Osteoblast (primary cell): Measurements from ENCODE around the gene GREB1. TPM values are rescaled to one million over a fixed set of nuclear protein-coding genes. Genes with fewer than 3 reads are reported as not detected.

Experiments used
- DNase-seq: peaks from one replicate; pipeline ENCODE4 v3.0.0; 2011; ENCODE audit warnings: low spot score, mixed read lengths; ENCODE audit not compliant: insufficient read length; ENCODE audit errors: missing footprints
- H2AFZ ChIP-seq: 2 replicates; pipeline ENCODE4 v1.6.0; 2011; ENCODE audit warnings: mild to moderate bottlenecking, low read length
- H3K27ac ChIP-seq: 2 replicates; pipeline ENCODE4 v1.5.1; 2011; ENCODE audit warnings: mild to moderate bottlenecking, low read depth, low read length, moderate library complexity
- H3K27me3 ChIP-seq: 2 replicates; pipeline ENCODE4 v1.6.0; 2012; ENCODE audit warnings: mild to moderate bottlenecking, control low read depth, inconsistent platforms, low read length, moderate library complexity; ENCODE audit not compliant: insufficient read depth
- H3K36me3 ChIP-seq: 2 replicates; pipeline ENCODE4 v1.5.1; 2011; ENCODE audit warnings: mild to moderate bottlenecking, low read length, control low read depth, moderate library complexity; ENCODE audit not compliant: insufficient read depth
- H3K4me1 ChIP-seq: 2 replicates; pipeline ENCODE4 v1.5.1; 2011; ENCODE audit warnings: mild to moderate bottlenecking, low read length, control low read depth, moderate library complexity; ENCODE audit not compliant: insufficient read depth
- H3K4me2 ChIP-seq: 2 replicates; pipeline ENCODE4 v1.6.0; 2011; ENCODE audit warnings: mild to moderate bottlenecking, low read length; ENCODE audit not compliant: insufficient read depth
- H3K4me3 ChIP-seq: fragments of 200-600 bp; sonication (generic); 3 replicates; pipeline ENCODE4 v1.5.1; 2012; ENCODE audit warnings: mild to moderate bottlenecking, low read length, inconsistent platforms; ENCODE audit not compliant: insufficient read depth
- H3K79me2 ChIP-seq: 2 replicates; pipeline ENCODE4 v1.6.0; 2012; ENCODE audit warnings: mild to moderate bottlenecking, low read length, control low read depth, inconsistent platforms; ENCODE audit not compliant: insufficient read depth
- H3K9me3 ChIP-seq: 2 replicates; pipeline ENCODE4 v1.5.1; 2011; ENCODE audit warnings: low read depth, low read length, control low read depth
- H4K20me1 ChIP-seq: 2 replicates; pipeline ENCODE4 v1.6.0; 2012; ENCODE audit warnings: mild to moderate bottlenecking, low read length, control low read depth; ENCODE audit not compliant: insufficient read depth
- total RNA-seq: library from RNA; depleted of rRNA; stranded (reverse); fragments of >200 nt; gene quantifications from 2 replicates; pipeline ENCODE4 v1.2.3, GENCODE V29; 2012
- TF ChIP-seq, protein P1 (sequence below): IDR thresholded peaks from 2 replicates; pipeline ENCODE4 v1.5.1; 2011; ENCODE audit warnings: mild to moderate bottlenecking, low read depth, low read length, moderate library complexity; ENCODE audit errors: extremely low read depth

Gene GREB1
- total RNA-seq, 1 donor = 1.1 TPM

DNA sequence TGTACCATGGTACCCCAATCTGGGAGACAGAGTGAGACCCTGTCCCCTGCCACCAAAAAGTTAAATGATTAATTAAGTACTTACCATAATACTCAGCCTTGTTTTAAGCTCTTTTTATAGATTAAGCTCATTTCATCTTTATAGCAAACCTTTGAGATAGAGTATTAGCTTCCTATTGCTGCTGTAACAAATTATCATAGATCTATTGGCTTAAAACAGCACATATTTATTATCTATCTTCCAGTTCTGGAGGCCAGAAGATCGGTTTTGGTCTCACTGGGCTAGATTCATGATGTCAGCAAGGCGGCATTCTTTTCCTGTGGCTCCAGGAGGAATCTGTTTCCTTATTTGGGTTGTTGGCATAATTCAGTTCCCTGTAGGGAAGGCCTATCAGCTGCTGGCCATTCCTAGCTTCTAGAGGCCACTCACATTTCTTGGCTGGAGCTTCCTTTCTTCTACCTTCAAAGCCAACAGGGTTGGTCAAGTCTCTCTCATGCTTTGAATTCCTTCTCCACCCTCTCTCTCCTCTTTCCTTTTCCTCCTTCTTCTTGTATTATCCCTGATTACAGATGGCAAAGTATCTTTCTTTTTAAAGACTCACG lies 13.7 kb upstream of the GREB1 start:
- no peaks in the 10 kb centered on the region for H3K9me3 ChIP-seq
- no peak overlapping the region for H3K27ac ChIP-seq
- no peak for DNase-seq
- H3K36me3 ChIP-seq = no peaks in the 10 kb centered on the region
- no peak overlapping the region for H3K4me2 ChIP-seq
- TF ChIP-seq, protein P1, sequence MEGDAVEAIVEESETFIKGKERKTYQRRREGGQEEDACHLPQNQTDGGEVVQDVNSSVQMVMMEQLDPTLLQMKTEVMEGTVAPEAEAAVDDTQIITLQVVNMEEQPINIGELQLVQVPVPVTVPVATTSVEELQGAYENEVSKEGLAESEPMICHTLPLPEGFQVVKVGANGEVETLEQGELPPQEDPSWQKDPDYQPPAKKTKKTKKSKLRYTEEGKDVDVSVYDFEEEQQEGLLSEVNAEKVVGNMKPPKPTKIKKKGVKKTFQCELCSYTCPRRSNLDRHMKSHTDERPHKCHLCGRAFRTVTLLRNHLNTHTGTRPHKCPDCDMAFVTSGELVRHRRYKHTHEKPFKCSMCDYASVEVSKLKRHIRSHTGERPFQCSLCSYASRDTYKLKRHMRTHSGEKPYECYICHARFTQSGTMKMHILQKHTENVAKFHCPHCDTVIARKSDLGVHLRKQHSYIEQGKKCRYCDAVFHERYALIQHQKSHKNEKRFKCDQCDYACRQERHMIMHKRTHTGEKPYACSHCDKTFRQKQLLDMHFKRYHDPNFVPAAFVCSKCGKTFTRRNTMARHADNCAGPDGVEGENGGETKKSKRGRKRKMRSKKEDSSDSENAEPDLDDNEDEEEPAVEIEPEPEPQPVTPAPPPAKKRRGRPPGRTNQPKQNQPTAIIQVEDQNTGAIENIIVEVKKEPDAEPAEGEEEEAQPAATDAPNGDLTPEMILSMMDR = no peak
- no peaks in the 10 kb centered on the region for H3K79me2 ChIP-seq
- H4K20me1 ChIP-seq = no peaks in the 10 kb centered on the region
- peaks cover 11% of the 10 kb centered on the region for H3K27me3 ChIP-seq
- no peaks in the 10 kb centered on the region for H3K4me1 ChIP-seq
- no peak overlapping the region for H2AFZ ChIP-seq
- H3K4me3 ChIP-seq = no peak overlapping the region

DNA sequence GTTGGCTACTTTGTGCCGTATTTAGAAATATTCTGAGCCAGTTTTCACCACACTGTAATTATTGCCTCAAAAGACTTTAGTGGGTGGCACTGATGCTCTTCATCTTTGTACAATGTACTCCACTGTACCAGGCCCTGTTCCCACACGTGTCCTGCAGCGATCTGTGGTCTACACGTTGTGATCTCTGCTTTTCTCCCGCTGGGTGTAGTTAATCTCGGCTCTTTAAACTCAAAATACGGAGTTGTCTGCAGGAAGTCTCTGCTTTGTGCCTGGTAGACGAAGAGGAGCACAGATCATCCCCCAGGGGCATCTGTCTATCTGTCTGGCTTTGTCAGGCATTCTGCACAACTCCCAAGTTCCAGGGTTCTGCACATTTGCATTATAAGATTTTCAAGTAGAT lies 12.1 kb upstream of the GREB1 start:
- Histone ChIP-seq H3K27ac (no peak overlapping the region), H3K9me3 (no peaks in the 10 kb centered on the region), H3K27me3 (peaks cover 11% of the 10 kb centered on the region), H3K4me3 (no peak overlapping the region), H4K20me1 (no peaks in the 10 kb centered on the region), H2AFZ (no peak overlapping the region), H3K79me2 (no peaks in the 10 kb centered on the region), H3K4me2 (no peak overlapping the region), H3K36me3 (no peaks in the 10 kb centered on the region), H3K4me1 (no peaks in the 10 kb centered on the region)
- no peak for DNase-seq
- TF ChIP-seq, protein P1 = no peak

DNA sequence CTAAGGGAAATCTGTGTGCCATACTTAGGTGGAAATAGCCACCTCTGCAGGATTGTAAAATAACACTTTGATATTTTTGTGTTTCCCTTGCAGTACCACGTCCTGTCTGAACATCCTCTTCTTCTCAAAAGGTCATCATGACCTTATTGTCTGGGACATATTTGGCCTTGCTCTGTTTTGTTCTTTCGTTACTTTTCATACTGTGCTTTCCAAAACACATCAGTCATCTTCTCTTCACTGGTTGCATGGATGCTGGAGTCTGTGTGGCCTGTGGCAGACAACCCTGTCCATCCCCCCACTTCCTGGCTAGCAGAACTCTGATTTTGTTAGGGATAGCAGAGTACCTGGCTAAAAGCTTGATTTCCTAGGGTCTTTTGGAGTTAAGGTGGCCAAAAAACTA lies 9.4 kb upstream of the GREB1 start:
- no peak for DNase-seq
- Histone ChIP-seq H4K20me1 (no peaks in the 10 kb centered on the region), H3K36me3 (no peaks in the 10 kb centered on the region), H3K4me1 (no peaks in the 10 kb centered on the region), H3K27me3 (peaks cover 31% of the 10 kb centered on the region), H3K4me3 (no peak overlapping the region), H2AFZ (no peak overlapping the region), H3K9me3 (no peaks in the 10 kb centered on the region), H3K4me2 (no peak overlapping the region), H3K79me2 (no peaks in the 10 kb centered on the region), H3K27ac (no peak overlapping the region)
- TF ChIP-seq, protein P1 = no peak

DNA sequence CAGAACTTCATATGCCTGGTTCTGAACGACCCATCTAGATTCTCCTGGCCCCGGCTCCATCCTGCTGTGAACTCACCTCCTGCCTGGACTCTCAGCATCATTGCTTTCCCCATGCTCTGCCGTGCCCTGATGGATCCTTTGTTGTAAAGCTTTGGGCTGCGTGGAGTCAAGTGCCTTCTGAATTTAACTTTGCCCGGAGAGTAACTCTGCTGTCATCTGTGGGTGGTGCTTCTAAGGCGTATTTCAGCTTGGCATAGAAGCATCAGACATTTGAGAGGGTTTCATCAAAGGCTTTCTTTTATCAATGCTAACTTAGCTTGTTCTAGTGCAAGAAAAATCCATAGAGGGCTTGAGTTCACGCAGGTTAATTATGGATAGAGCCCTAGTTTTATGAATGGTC lies 8.1 kb upstream of the GREB1 start:
- TF ChIP-seq, protein P1 = no peak
- Histone ChIP-seq H3K36me3 (no peaks in the 10 kb centered on the region), H3K79me2 (no peaks in the 10 kb centered on the region), H4K20me1 (no peaks in the 10 kb centered on the region), H2AFZ (no peak overlapping the region), H3K9me3 (no peaks in the 10 kb centered on the region), H3K4me1 (no peaks in the 10 kb centered on the region), H3K4me2 (no peak overlapping the region), H3K4me3 (no peak overlapping the region), H3K27me3 (peaks cover 31% of the 10 kb centered on the region), H3K27ac (no peak overlapping the region)
- DNase-seq = no peak
